Thyroid gland (tissue), 4 donors: Measurements from ENCODE around the gene SIGLEC1.

Experiments used
- POLR2A ChIP-seq, 2 donors: fragments of 450-650 bp; IDR thresholded peaks; one replicate each; pipeline ENCODE4 v1.6.1; 2017; ENCODE audit warnings: antibody characterized with exemption in 2 of 2, mild to moderate bottlenecking in 2 of 2, moderate library complexity in 1 of 2
- TF ChIP-seq, protein P1 (sequence below), 6 experiments: fragments of 200-600 bp in 3 of 6; fragments of 450-650 bp in 3 of 6; sonication (generic) in 3 of 6; IDR thresholded peaks; one replicate each; pipeline ENCODE4 v1.5.1; 2016 to 2019; ENCODE audit warnings: antibody characterized with exemption in 6 of 6, mild to moderate bottlenecking in 2 of 6, inconsistent platforms in 1 of 6, moderate library complexity in 1 of 6

DNA sequence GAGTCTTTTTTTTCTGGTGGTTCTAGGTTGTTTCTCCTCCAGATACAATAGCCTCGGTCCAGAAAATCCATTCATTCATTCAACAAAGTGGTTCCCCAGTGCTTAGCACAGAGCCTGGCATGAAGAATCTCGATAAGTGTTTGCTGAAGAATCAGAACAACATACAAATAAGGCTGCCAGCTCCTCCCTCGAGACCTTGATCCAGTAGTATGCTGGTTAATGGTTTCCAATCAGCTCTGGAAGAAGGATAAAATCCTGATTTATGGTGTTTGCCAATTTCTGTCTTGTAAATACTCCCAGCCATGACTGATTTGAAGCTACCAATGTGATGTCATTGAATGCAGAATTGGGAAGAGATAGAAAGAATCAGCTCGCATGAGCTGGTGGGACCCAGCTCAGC, 23.4 kb upstream of the SIGLEC1 start:
- TF ChIP-seq, protein P1, sequence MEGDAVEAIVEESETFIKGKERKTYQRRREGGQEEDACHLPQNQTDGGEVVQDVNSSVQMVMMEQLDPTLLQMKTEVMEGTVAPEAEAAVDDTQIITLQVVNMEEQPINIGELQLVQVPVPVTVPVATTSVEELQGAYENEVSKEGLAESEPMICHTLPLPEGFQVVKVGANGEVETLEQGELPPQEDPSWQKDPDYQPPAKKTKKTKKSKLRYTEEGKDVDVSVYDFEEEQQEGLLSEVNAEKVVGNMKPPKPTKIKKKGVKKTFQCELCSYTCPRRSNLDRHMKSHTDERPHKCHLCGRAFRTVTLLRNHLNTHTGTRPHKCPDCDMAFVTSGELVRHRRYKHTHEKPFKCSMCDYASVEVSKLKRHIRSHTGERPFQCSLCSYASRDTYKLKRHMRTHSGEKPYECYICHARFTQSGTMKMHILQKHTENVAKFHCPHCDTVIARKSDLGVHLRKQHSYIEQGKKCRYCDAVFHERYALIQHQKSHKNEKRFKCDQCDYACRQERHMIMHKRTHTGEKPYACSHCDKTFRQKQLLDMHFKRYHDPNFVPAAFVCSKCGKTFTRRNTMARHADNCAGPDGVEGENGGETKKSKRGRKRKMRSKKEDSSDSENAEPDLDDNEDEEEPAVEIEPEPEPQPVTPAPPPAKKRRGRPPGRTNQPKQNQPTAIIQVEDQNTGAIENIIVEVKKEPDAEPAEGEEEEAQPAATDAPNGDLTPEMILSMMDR (IDR thresholded peaks at IDR 0.05) = no peak
- no peak for TF ChIP-seq POLR2A (IDR thresholded peaks at IDR 0.05)
